Activated CD4-positive, CD25-positive, alpha-beta regulatory T cell (primary cell): ENCODE results near the gene LLCFC1.

Experiments used
- DNase-seq, 4 experiments: peaks; one replicate each; lab custom pipeline; 2025; lab: John Stamatoyannopoulos, UW

LLCFC1 gene

DNA sequence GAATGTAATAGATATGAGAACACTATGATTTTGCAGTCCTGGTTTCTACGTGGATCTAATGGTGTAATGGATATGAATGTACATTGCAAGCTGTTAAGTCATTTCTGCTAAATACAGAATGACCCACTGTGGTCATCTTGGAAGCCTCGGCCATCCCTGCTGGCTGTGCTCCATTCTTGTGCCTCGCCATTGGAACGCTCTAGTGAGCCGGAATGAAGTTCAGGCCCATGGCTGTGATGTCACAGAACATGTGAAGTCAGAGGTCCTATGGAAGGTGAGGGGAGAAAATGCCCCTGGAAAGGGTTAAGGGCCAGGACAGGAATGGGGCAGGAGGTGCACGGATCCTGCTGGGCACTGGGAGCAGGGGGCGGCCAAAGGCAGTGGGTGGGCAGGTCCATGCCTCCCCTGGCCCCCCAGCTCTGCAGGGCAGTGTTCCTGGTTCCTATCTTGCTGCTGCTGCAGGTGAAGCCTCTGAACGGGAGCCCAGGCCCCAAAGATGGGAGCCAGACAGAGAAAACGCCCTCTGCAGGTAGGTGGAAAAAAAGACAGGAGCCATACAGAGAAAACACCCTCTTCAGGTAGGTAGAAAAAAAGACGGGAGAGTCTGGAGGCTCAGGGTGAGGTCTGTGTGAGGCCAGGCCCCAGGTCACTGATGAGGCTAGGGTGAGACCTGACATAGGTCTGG is at the start of gene LLCFC1:
Gene LLCFC1 (plus strand): TSS at position 259 of the 685 bp plus-strand sequence. CDS start 138 bp downstream, at position 397.
- DNase-seq: no peak

DNA sequence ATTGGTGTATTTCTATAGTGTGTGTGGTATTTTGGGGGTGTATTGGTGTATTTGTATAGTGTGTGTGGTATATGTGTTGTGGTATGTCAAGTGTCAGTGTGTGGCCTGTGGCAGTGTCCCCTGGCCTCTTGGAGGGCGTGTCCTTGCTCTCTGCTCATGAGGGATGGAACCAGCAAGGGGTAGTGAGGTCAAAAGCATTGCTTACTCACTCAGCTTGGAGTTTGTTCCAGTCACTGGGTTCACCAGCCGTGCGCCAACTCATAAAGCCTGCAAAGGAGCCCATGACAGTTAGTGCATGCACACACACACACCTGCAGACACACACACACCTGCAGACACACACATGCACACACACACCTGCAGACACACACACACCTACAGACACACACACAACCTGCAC is 49.5 kb upstream of the LLCFC1 start:
- DNase-seq: no peak

GRCh38 chr7:142890874-142891485 is 48.3 kb upstream of the LLCFC1 start:
- DNase-seq: no peak

GRCh38 chr7:142891490-142892082 is 47.7 kb upstream of the LLCFC1 start:
- no peak for DNase-seq

DNA sequence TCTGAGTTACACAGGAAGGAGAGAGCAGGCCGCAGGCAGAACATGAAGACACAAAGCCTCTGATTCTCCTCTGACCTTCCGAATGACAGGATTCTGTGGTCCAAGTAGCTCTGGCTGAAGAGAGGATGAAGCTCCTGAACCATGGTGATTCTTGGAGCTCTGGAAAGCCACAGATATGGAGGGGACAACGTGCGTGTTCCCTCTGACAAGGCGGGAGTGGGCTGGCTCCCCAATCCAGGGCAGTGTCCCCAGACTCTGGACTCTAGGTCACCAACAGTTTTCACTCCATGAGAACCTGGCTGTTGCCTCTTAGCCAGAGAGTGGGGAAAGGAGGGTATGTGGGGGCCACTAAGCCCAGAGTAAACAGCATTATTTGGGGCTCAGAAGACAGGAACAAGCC is 46.3 kb upstream of the LLCFC1 start:
- DNase-seq: no peak

DNA sequence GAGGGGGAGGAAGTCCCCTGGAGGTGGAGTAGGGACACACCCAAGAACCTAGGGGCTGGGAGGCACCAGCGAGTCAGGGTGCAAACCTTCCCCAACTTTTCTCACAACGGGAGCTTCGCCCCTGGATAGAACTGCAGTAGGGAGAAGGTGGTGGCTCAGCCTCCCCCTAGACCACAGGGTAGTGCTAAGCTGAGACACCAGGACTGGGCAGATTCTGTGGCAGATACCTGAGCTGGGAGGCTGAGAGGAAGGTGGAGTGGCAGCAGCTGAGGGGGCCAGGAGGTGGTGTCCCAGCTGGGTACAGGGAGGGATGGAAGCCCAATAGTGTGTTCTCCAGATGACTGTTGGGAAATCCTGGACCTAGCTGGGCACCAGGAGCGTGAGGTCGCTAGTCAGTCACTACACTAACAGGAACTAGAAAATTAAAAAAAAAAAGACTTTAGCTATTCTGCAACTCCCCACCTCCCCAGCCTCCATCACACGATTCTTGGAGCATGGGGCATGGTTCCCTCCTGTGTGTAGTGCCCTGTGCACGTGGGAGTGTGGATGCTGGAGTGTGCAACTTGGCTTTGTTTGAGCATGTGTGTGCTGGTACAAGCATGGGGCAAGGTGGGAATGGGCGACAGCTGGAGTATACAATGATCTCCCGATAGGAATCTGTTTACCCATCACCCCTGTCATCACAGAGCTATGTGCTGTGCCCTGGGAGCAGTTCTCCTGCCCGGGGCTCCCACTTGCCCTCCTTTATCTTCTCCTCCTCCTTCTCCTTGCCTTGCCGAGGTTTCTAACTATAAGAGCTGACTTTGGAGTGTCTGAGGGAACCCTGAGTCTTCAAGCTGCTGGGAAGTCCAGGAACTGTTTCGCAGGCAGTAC is 44.9 kb upstream of the LLCFC1 start:
- DNase-seq: no peak

GRCh38 chr7:142894985-142895593 is 44.2 kb upstream of the LLCFC1 start:
- no peak for DNase-seq

DNA sequence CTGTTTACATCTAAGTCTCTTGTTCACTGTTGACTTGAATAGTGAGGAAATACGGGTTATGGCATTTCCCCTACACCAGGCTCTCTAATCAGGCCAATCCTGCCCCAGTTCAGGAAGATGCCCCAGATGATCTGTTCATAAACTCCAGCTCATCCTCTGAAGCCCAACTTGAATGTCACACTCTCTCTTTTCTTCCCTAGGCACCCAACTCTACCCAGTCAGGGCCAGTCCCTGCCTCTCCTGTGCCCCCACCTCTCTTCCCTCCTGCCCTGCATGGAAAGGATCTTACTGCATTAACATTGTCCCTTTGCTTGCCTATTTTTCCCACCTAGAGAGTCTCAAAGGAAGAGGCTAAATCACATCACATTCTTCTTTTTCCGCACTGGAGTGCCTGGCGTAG is 43.1 kb upstream of the LLCFC1 start:
- no peak for DNase-seq

GRCh38 chr7:142896741-142897379 is 42.4 kb upstream of the LLCFC1 start:
- DNase-seq: no peak

GRCh38 chr7:142897691-142898090 is 41.6 kb upstream of the LLCFC1 start:
- no peak for DNase-seq

DNA sequence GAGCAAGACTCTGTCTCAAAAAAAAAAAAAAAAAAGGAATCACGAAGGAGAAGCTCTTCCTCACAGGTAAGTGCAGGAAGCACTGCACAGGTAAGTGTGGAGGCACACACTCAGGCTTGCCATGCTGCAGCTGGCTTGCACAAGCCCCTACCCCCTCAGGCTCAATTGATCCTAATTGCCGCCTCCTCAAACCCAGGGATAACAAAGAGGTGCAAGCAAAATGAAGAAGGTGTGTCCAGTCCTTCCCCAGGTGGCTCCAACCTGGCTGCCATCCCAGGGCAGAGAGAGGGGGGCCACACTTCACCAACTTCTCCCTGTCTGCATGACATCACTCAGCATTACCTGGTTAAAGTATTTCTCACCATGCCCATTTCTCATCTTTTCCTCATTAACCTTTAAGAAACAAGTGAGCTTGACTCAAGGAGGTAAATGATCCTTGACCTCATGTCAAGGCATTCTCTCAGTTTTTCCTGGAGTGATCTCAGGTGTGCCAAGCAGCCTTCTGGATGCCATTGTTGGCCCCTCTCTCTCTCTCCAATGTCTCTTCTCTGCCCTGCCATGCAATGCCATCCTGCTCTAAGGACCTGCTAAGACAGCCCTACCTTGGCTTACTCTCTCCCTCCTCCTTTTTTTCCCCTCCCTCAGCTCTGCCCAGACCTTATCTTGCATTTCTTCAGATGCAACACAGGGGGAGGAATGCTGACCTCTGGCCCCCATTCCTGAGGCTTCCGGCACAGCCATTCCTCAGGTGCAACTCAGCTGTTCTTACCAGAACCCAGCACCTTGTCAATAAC is 40.7 kb upstream of the LLCFC1 start:
- DNase-seq: no peak

- no peak for DNase-seq
These were observed 39.6 kb upstream of the LLCFC1 start for GRCh38 chr7:142899661-142900060.

DNA sequence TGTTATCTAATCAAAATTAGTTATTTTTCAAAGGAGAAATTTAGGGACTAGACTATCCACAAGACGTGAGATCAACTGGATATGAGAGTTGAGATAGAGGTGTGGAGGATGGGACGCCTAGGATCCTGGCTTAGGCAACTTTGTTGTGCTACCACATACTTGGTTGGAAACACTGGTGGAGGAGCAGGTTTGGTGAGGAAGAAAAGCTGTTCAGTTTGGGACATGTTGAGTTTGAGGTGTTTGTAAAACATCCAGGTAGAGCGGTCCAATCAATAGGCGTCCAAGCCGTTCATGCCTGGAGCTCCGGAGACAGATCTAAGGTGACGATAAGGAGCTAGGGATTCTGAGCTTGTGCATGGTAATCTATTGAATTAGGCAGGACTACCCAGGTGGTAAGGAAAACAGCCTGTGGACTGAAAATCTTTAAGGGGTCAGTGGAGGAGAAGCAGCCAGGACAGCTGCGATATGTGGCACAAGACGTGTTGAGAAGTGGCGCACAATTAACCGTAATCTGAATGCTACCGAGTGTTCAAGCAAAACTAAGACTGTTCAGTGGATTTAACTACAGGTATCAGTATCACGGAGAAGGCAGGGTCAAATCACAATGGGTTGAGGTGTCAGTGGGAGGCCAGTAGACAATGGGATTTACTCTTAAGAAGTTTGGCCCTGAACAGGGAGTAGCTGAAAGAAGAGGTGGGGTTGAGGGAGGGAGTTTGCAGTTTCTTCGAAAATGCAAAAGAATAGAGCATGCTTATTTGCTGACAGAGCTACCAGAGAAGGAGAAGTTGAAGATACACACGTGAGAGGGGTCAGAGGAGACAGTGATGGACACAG is 37.6 kb upstream of the LLCFC1 start:
- DNase-seq: no peak

DNA sequence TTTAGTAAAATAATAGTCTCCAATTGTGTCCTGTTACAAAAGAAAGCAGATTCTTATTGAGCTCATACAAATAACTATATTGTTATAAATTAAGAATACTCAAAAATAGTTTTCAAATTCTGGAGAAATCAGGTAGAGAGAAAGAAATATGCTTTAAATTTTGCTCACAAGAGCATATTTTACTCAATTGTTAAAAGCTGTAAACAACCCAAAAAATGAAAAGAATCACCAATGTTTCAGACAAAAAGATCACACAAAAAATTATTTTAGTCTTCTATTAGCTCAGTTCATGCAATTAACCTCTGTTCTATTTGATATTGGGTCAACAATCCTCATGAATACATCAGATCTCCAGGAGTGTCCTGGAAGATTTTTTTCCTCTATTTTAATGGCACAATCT is 35.2 kb upstream of the LLCFC1 start:
- no peak for DNase-seq

DNA sequence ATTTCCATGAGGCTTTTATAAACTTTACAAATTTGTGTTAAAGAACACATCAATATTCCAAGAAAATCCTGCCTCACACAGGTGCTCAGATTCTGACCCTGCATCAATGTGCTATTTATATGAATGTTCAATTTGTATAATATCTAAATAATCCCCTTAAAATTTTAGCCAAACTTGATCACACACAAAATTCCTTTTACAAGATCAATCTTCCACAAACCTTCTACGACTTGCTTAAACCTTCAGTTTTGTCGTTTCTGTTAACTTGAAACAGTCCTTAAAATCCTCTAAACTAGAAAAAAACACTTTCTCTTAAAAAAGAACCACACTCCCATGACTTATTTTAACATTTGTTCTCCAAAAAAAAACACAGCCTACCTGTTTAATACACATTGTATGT is 33.5 kb upstream of the LLCFC1 start:
- DNase-seq: no peak

GRCh38 chr7:142906643-142907042 is 32.6 kb upstream of the LLCFC1 start:
- DNase-seq: no peak

DNA sequence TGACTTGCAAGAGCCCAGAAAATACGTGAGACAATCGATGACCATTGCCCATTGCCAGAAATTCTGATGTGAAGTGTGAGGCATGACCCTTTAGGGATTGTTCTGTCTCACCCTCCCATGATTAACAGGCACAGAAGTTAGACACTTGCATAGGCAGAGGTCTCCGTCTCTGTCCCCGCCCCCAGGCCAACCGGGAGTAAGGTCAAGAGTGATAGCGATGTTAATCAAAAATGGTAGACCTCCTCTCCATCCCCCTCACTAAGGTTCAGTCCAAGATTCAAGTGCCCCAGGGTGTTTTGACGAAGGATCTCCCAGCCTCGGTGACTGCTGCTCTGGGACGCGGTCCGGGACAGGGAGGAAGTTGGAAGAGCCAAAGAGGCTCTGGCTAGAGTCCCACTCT is 31.0 kb upstream of the LLCFC1 start:
- DNase-seq: no peak

DNA sequence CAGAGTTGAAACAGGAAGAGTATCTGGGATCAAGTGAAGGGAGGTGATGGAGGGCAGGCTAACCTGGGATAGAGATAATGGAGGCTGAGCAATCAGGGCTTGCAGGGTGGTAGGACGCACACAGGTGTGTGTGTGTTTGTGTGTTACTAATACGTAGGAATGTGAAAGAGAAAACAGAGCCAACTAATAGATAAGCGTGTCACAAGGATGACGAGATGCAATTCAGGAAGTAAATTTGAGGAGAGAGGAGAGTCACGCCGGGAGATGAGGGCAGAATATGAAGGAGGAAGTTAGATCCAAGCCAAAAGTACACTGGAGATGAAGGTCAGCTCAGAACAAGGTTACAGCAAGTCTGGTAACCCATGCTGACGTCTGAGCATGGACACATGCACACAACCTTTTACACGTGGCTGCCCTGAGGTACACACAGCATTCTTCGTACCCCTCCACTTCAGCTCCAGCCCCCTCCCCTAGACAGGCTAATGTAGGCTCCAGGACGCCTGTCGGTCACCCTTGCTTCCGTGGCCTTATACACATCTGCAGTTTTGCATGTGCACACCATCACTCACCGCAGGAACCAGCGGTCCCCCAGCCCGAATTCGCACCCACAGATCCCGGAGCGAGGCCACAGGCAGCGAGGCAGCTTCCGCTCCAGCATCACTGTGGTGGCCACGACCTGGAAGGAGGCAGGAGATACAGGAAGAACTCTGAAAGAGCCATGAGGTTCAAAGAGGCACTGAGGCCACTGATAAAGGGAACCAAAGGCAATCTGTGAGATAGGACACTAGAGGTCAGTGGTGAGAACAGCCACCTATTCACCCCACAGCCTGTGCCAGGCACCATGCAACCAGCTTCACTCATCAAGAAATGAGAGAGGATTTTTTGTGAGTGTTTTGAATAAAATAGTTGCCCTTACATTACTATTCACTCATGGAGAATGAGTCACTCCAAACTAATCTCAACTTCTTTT is 30.1 kb upstream of the LLCFC1 start:
- no peak for DNase-seq

DNA sequence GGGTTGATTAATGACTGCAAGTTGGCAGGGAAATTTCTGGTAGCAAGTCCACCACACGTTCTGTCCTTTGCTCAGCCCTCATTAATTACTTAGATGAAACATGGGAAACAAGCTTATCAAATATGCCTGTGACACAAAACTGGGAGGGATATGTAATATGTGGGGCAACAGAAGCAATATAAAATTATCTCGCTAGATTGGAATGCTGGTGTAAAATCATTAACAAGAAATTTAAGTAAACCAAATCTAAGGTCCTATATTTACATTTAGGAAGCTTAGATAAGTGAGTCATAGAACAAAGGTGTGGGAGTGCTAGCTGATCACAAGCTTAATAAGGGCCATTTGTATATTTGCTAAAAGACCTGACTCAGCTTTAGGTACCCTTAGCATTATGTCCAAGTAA is 29.3 kb upstream of the LLCFC1 start:
- no peak for DNase-seq
